Measurements from ENCODE around the gene PNMA6E.
"Not testable (repeated sequence)": the region's sequence is repeated elsewhere in the genome, so short reads cannot be mapped to it uniquely, and the experiment has no call there.

The PNMA6E gene

GRCh38 chrX:153406011-153406410, 4.9 kb upstream of the PNMA6E start:
- POLR2A ChIA-PET, result no interaction called here
- CTCF ChIA-PET, result no interaction called here
- no peak for TF ChIP-seq CTCF (IDR thresholded peaks at IDR 0.05; ENCODE audit: control extremely low read depth, extremely low read depth, low read depth, missing control alignments)
- no peak for DNase-seq (ENCODE audit: extremely low spot score)

GRCh38 chrX:153405426-153405825, 4.3 kb upstream of the PNMA6E start:
- CTCF ChIA-PET, result no interaction called here
- no peak for TF ChIP-seq CTCF (IDR thresholded peaks at IDR 0.05; ENCODE audit: control extremely low read depth, extremely low read depth, low read depth, missing control alignments)
- no peak for DNase-seq (ENCODE audit: extremely low spot score)

GRCh38 chrX:153404333-153404732, 3.2 kb upstream of the PNMA6E start:
- DNase-seq (ENCODE audit: extremely low spot score); CTCF ChIA-PET; POLR2A ChIA-PET: not testable (repeated sequence)

More at GRCh38 chrX:153405426-153405825, 4.3 kb upstream of the PNMA6E start:
- POLR2A ChIA-PET, result no interaction called here

- peak; percentile 92 for TF ChIP-seq CTCF (IDR thresholded peaks at IDR 0.05; ENCODE audit: control extremely low read depth, extremely low read depth, low read depth, missing control alignments)
- ChIA-PET CTCF (interaction anchor here (1.7 kb wide), 1 partner anchor 34 kb away, joined by 3 read pairs; no protein-coding TSS in a partner anchor), POLR2A (no interaction called here)
- peak; percentile 77 for DNase-seq (ENCODE audit: extremely low spot score)
Observed at GRCh38 chrX:153400146-153401132, 711 bp downstream of the PNMA6E start.

GRCh38 chrX:153398275-153398960, 2.7 kb downstream of the PNMA6E start:
- TF ChIP-seq CTCF (IDR thresholded peaks at IDR 0.05; ENCODE audit: control extremely low read depth, extremely low read depth, low read depth, missing control alignments), result no peak
- ChIA-PET CTCF (interaction anchor here (1.2 to 1.7 kb wide), 4 partner anchors 12 to 109 kb away, joined by 3 read pairs; no protein-coding TSS in a partner anchor), POLR2A (no interaction called here)
- no peak for DNase-seq (ENCODE audit: extremely low spot score)

- DNase-seq (ENCODE audit: extremely low spot score), result no peak
- ChIA-PET CTCF (interaction anchor here (1.4 kb wide), 1 partner anchor 110 kb away, joined by 3 read pairs; no protein-coding TSS in a partner anchor), POLR2A (no interaction called here)
- no peak for TF ChIP-seq CTCF (IDR thresholded peaks at IDR 0.05; ENCODE audit: control extremely low read depth, extremely low read depth, low read depth, missing control alignments)
Observed at GRCh38 chrX:153397256-153397960, 3.7 kb downstream of the PNMA6E start.

Data from GM10248 (cell line).